Neural progenitor cell (in vitro differentiated cells): ENCODE data around the gene BTF3. TPM values are rescaled to one million over a fixed set of nuclear protein-coding genes. Genes with fewer than 3 reads are reported as not detected.
"Not testable (repeated sequence)": the region's sequence is repeated elsewhere in the genome, so short reads cannot be mapped to it uniquely, and the experiment has no call there.

Experiments used
- DNase-seq: peaks from one replicate; pipeline ENCODE4 v3.0.0-alpha.2; 2016; ENCODE audit warnings: low spot score
- H2AFZ ChIP-seq: fragments of 200-600 bp; sonication (generic); replicated peaks from 2 replicates; pipeline ENCODE4 v1.6.1; 2016; ENCODE audit warnings: antibody characterized with exemption
- H3F3A ChIP-seq: fragments of 200-600 bp; sonication (generic); 2 replicates; pipeline ENCODE4 v1.6.1; 2016; ENCODE audit warnings: antibody characterized with exemption, low read depth
- H3K27ac ChIP-seq: fragments of 200-600 bp; sonication (generic); 2 replicates; pipeline ENCODE4 v1.5.1; 2016; ENCODE audit warnings: mild to moderate bottlenecking
- H3K27me3 ChIP-seq: fragments of 200-600 bp; sonication (generic); 2 replicates; pipeline ENCODE4 v1.6.1; 2016; ENCODE audit warnings: mild to moderate bottlenecking, moderate library complexity
- H3K36me3 ChIP-seq: fragments of 200-600 bp; sonication (generic); 2 replicates; pipeline ENCODE4 v1.5.1; 2016
- H3K4me1 ChIP-seq: fragments of 200-600 bp; sonication (generic); 2 replicates; pipeline ENCODE4 v1.6.1; 2016; ENCODE audit warnings: mixed run types
- H3K4me2 ChIP-seq: fragments of 200-600 bp; sonication (generic); 2 replicates; pipeline ENCODE4 v1.6.1; 2016
- H3K4me3 ChIP-seq: fragments of 200-600 bp; sonication (generic); 2 replicates; pipeline ENCODE4 v1.5.1; 2016
- H3K79me2 ChIP-seq: fragments of 200-600 bp; sonication (generic); 2 replicates; pipeline ENCODE4 v1.6.1; 2016; ENCODE audit warnings: low read depth
- H3K9ac ChIP-seq: fragments of 200-600 bp; sonication (generic); 2 replicates; pipeline ENCODE4 v1.6.1; 2016
- H3K9me3 ChIP-seq: fragments of 200-600 bp; sonication (generic); 2 replicates; pipeline ENCODE4 v1.5.1; 2016; ENCODE audit warnings: low read depth
- H4K20me1 ChIP-seq: fragments of 200-600 bp; sonication (generic); 2 replicates; pipeline ENCODE4 v1.6.1; 2016; ENCODE audit warnings: low read depth
- H3K27ac Mint-ChIP-seq: 3 replicates; pipeline ENCODE4 v1.8.0; 2021; ENCODE audit warnings: mixed read lengths
- H3K27me3 Mint-ChIP-seq: 2 replicates; pipeline ENCODE4 v1.8.0; 2022; ENCODE audit warnings: low read depth, mild to moderate bottlenecking, inconsistent platforms, moderate library complexity, mixed read lengths; ENCODE audit not compliant: insufficient read depth
- H3K36me3 Mint-ChIP-seq: 3 replicates; pipeline ENCODE4 v1.8.0; 2021; ENCODE audit warnings: mixed read lengths
- H3K4me1 Mint-ChIP-seq: 3 replicates; pipeline ENCODE4 v1.8.0; 2021; ENCODE audit warnings: mixed read lengths
- H3K4me3 Mint-ChIP-seq: 3 replicates; pipeline ENCODE4 v1.8.0; 2021; ENCODE audit warnings: mild to moderate bottlenecking, moderate library complexity, mixed read lengths
- H3K9me3 Mint-ChIP-seq: 3 replicates; pipeline ENCODE4 v1.8.0; 2020; ENCODE audit warnings: mixed read lengths
- CTCF ChIP-seq: fragments of 200-600 bp; sonication (generic); IDR thresholded peaks from 2 replicates; pipeline ENCODE4 v1.5.1; 2017; ENCODE audit warnings: antibody characterized with exemption, mild to moderate bottlenecking
- EZH2 ChIP-seq: fragments of 200-600 bp; sonication (generic); IDR thresholded peaks from 2 replicates; pipeline ENCODE4 v1.6.1; 2017; ENCODE audit warnings: antibody characterized with exemption, mild to moderate bottlenecking, moderate library complexity
- EZH2phosphoT487 ChIP-seq: fragments of 200-600 bp; sonication (generic); IDR thresholded peaks from 2 replicates; pipeline ENCODE4 v1.6.1; 2017; ENCODE audit warnings: antibody characterized with exemption
- total RNA-seq: library from RNA; depleted of rRNA; stranded (reverse); fragments of >200 nt; gene quantifications from 2 replicates; pipeline ENCODE4 v1.2.3, GENCODE V29; 2015; ENCODE audit warnings: low replicate concordance

BTF3 gene
- total RNA-seq, 1 donor from 2014 or later, result 885 TPM

- Mint-ChIP-seq H3K27ac (no peak overlapping the region), H3K27me3 (no peaks in the 10 kb centered on the region), H3K4me1 (peaks cover 20% of the 10 kb centered on the region), H3K9me3 (no peaks in the 10 kb centered on the region), H3K36me3 (peaks cover 18% of the 10 kb centered on the region), H3K4me3 (peak overlapping the region; percentile 0)
- H3K9ac ChIP-seq, result no peak overlapping the region
- H3K36me3 ChIP-seq, result peaks cover 50% of the 10 kb centered on the region
- no peaks in the 10 kb centered on the region for H3K9me3 ChIP-seq
- peaks cover 50% of the 10 kb centered on the region for H3F3A ChIP-seq
- H3K4me2 ChIP-seq, result no peak overlapping the region
- peaks cover 20% of the 10 kb centered on the region for H3K4me1 ChIP-seq
- H3K27me3 ChIP-seq, result no peaks in the 10 kb centered on the region
- no peak for DNase-seq
- no peak overlapping the region for H2AFZ ChIP-seq
- H4K20me1 ChIP-seq, result peaks cover 51% of the 10 kb centered on the region
- no peak overlapping the region for H3K4me3 ChIP-seq
- no peak overlapping the region for H3K27ac ChIP-seq
- TF ChIP-seq EZH2, result no peak
- no peak for TF ChIP-seq CTCF
- TF ChIP-seq EZH2phosphoT487, result no peak
- H3K79me2 ChIP-seq, result peaks cover 69% of the 10 kb centered on the region
Observed at GRCh38 chr5:73501406-73501805, 3.2 kb downstream of the BTF3 start.

- H3K4me3 ChIP-seq, result no peak overlapping the region
- H3K79me2 ChIP-seq, result peaks cover 22% of the 10 kb centered on the region
- no peak overlapping the region for H3K4me2 ChIP-seq
- H3K27ac ChIP-seq, result peak overlapping the region; percentile 15
- H3K27me3 ChIP-seq, result no peaks in the 10 kb centered on the region
- Mint-ChIP-seq H3K4me3 (no peak overlapping the region), H3K36me3 (peaks cover 12% of the 10 kb centered on the region), H3K9me3 (no peaks in the 10 kb centered on the region), H3K4me1 (no peaks in the 10 kb centered on the region), H3K27ac (no peak overlapping the region), H3K27me3 (no peaks in the 10 kb centered on the region)
- H3F3A ChIP-seq, result peaks cover 45% of the 10 kb centered on the region
- H4K20me1 ChIP-seq, result peaks cover 27% of the 10 kb centered on the region
- H3K9ac ChIP-seq, result no peak overlapping the region
- no peak overlapping the region for H2AFZ ChIP-seq
- H3K36me3 ChIP-seq, result peaks cover 37% of the 10 kb centered on the region
- DNase-seq, result no peak
- TF ChIP-seq EZH2phosphoT487, result no peak
- TF ChIP-seq CTCF, result no peak
- TF ChIP-seq EZH2, result no peak
- no peaks in the 10 kb centered on the region for H3K9me3 ChIP-seq
- H3K4me1 ChIP-seq, result no peaks in the 10 kb centered on the region
Observed at GRCh38 chr5:73506459-73506955, 8.3 kb downstream of the BTF3 start.

GRCh38 chr5:73507062-73507461 is 8.8 kb downstream of the BTF3 start:
- TF ChIP-seq EZH2 (no peak), CTCF (no peak), EZH2phosphoT487 (no peak)
- H3F3A ChIP-seq, result peaks cover 45% of the 10 kb centered on the region
- no peaks in the 10 kb centered on the region for H3K4me1 ChIP-seq
- H3K9ac ChIP-seq, result no peak overlapping the region
- DNase-seq, result no peak
- no peak overlapping the region for H3K4me2 ChIP-seq
- Mint-ChIP-seq H3K4me3 (no peak overlapping the region), H3K27me3 (no peaks in the 10 kb centered on the region), H3K9me3 (no peaks in the 10 kb centered on the region), H3K36me3 (peaks cover 12% of the 10 kb centered on the region), H3K4me1 (no peaks in the 10 kb centered on the region), H3K27ac (peak overlapping the region; percentile 81)
- peaks cover 16% of the 10 kb centered on the region for H3K79me2 ChIP-seq
- H3K4me3 ChIP-seq, result no peak overlapping the region
- H3K36me3 ChIP-seq, result peaks cover 37% of the 10 kb centered on the region
- H2AFZ ChIP-seq, result no peak overlapping the region
- no peaks in the 10 kb centered on the region for H3K27me3 ChIP-seq
- peaks cover 21% of the 10 kb centered on the region for H4K20me1 ChIP-seq
- no peak overlapping the region for H3K27ac ChIP-seq
- H3K9me3 ChIP-seq, result no peaks in the 10 kb centered on the region

- H3K36me3 ChIP-seq, result peaks cover 22% of the 10 kb centered on the region
- not testable (repeated sequence) for H4K20me1 ChIP-seq, H3K27ac Mint-ChIP-seq, H3K4me2 ChIP-seq, H2AFZ ChIP-seq, H3K9me3 Mint-ChIP-seq, H3K79me2 ChIP-seq, H3K4me3 ChIP-seq, H3K4me3 Mint-ChIP-seq, H3K9ac ChIP-seq, H3K27me3 Mint-ChIP-seq, H3K9me3 ChIP-seq, H3K4me1 Mint-ChIP-seq, H3K36me3 Mint-ChIP-seq, DNase-seq, H3K27ac ChIP-seq, H3K4me1 ChIP-seq, H3K27me3 ChIP-seq
- H3F3A ChIP-seq, result peaks cover 35% of the 10 kb centered on the region
Observed at GRCh38 chr5:73508521-73508920, 10.3 kb downstream of the BTF3 start.
